GM12874 (cell line): Measurements from ENCODE around the gene EVA1B.

Experiments
- TF ChIP-seq, protein P1 (sequence below): IDR thresholded peaks from 2 replicates; pipeline ENCODE4 v1.5.1; 2011; ENCODE audit warnings: low read depth, mild to moderate bottlenecking, control low read depth, low read length, moderate library complexity; ENCODE audit not compliant: insufficient read depth

EVA1B gene

DNA sequence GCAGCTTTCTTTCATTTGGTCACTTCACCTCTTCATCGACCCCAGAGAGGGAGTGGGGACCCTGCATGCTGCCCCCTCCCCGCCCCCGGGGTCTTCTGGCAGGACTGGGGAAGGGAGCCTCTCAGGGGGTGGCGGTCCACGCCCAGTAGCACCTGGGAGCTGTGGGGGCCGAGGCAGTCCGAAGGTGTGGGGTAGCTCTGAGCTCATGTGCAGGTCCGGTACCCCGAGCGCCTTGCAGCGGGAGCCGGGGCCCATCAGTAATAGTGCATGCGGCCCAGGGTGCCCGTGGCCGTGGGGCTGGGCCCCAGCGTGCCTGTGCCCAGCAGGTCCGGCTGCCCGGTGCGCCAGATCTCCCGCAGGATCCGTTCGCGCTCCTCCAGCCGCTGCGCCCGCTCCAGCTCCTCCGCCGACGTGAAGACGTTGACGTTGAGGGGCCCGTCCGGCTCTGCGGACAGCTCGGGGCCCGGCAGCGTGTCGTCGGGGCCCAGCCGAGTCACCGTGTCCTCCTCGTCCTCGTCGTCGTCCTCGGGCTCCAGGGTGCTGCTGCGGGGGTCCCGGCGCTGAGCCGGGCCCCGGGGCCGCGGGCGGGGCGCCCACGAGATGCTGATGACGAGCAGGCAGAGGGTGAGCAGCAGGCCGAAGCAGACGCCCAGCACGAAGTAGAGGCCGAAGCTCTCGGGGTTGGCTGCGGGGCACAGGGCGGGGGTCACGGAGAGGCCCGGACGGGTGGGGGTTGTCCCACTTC is 1.2 kb downstream of the EVA1B start:
- TF ChIP-seq, protein P1, sequence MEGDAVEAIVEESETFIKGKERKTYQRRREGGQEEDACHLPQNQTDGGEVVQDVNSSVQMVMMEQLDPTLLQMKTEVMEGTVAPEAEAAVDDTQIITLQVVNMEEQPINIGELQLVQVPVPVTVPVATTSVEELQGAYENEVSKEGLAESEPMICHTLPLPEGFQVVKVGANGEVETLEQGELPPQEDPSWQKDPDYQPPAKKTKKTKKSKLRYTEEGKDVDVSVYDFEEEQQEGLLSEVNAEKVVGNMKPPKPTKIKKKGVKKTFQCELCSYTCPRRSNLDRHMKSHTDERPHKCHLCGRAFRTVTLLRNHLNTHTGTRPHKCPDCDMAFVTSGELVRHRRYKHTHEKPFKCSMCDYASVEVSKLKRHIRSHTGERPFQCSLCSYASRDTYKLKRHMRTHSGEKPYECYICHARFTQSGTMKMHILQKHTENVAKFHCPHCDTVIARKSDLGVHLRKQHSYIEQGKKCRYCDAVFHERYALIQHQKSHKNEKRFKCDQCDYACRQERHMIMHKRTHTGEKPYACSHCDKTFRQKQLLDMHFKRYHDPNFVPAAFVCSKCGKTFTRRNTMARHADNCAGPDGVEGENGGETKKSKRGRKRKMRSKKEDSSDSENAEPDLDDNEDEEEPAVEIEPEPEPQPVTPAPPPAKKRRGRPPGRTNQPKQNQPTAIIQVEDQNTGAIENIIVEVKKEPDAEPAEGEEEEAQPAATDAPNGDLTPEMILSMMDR, result no peak

DNA sequence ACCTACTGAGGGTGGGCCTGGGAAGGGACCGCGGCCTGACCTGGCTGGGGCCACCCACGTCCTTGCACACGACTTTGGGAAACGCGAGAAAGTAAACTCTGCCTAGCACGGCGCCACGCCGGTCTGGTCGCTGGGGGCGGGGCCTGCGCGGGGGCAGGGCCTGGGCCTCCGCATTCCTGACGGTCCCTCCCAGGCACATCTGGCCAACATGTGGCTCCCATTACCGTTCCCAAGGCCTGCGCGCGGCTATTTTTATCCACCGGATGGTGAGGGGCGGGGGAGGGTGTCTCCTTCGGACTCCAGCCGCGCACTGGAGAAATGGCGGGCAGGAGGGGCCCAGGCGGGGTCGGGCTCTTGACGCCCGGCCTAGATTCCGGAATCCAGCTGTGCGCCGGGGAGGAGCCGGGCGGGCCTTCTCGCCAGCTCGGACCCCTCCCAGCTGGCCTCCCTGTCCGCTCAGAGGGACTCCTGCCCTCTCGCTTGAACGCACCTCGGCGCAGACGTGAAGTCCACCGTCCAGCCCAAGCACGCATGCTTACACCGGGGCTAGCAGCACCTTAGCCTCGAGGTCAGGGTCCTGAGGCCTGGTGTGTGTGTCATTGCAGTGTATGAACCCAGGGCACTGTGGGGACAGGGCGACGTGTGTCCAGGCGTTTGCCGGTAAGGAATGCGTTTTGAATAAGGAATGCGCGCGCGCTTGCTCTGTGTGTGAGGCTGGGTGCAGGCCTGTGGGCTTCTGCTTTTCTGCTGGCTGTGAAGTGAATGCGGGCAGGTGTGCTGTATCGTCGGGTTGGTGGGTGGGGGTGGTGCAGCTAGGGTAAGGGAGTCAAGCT is 2.1 kb downstream of the EVA1B start:
- TF ChIP-seq, protein P1, result no peak

DNA sequence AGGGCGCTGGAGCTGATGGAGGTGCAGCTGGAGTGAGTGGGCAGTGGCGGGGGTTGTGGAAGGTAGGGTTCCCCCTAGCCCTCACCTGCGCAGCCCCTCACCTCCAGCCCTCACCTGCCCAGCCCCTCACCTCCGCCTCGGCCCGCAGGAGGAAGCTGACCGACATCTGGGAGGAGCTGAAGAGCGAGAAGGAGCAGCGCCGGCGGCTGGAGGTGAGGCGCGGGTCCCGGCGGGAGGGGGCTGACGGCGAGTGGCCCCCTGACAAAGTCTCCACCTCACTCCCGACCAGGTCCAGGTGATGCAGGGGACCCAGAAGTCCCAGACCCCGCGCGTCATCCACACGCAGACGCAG is 2.7 kb downstream of the EVA1B start:
- TF ChIP-seq, protein P1, result no peak

DNA sequence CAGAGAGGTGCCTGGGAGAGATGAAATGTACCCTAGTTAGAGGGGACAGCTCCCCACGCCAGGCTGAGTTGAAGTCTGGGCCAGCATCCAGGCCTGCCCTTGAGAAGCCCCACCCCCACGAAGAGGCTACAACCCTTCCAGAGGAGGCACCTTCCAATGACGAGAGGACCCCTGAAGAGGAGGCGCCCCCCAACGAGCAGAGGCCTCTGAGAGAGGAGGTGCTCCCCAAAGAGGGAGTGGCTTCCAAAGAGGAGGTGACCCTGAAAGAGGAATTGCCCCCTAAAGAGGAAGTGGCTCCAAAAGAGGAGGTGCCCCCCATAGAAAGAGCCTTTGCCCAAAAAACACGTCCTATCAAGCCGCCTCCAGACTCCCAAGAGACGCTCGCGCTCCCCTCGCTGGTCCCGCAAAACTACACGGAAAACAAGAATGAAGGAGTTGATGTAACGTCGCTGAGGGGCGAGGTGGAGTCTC is 3.1 kb downstream of the EVA1B start:
- TF ChIP-seq, protein P1, result no peak

DNA sequence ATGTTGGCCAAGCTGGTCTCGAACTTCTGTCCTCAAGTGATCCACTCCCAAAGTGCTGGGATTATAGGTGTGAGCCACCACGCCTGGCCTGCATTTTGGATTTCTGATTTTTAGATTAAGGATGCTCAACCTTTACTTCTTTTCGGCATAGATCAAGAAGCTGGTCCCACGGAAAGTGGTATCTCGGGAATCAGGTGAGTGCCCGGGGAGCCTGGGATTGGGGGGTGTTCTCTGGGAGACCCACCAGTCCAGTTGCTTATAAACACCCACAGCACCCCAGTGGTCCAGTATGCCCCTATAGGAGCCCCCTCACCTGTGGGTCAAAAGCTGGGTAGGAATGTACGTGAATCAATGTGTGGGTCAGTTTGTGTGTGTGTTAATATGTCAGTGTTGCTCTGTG is 14.0 kb downstream of the EVA1B start:
- TF ChIP-seq, protein P1, result no peak

DNA sequence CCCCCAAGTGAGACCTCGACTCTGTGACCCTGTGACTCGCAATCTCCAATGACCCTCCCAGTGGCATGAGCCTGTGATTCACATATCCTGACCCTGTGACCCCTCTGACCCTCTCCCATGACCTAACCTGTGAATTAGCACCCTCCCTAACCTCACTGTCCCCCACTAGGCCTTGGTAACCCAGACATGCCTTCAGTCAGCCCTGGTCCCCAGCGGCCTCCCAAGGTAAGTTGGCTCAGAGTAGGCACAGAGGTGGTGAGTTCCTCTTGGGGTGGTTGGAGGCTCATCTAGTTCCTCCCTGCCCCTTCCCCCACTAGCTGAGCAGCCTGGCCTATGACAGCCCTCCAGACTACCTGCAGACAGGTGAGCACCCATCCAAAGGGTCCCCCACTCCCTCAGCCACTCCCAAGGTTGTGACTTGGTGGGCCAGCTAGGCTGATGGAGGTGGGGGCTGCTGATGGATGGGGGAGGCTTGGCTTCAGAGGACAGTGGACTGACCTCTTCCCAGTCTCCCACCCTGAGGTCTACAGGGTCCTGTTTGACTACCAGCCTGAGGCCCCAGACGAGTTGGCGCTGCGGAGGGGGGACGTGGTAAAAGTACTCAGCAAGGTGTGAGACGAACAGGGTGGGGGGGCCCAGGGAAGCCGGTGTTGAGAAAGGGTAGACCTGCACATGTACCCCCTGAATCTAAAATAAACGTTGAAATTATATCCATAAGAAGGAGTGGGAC is 15.7 kb downstream of the EVA1B start:
- TF ChIP-seq, protein P1, result no peak

DNA sequence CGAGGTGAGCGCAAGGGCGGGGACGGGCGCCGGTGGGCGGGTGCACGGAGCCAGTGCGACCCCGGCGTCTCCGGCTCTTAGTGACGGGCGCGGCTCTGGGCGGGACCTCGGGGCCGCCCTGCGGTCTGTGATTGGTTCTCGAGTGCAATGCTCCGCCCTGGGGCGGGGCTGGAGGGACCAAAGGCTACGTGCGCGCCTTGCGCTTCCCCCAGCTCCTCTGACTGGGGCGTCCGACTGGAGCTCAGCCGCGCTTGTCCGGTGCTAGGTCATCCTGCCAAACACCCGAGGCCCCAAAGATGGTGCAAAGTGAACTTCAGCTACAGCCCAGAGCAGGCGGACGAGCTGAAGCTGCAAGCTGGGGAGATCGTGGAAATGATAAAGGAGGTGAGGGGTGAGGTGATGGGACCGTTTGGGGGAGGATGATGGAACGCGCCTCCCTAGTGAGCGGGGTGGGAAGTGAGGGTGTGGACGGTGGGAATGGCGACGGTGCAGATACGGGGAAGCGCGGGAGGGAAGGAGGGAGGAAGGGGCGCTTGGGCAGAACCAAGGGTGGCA is 16.5 kb downstream of the EVA1B start:
- TF ChIP-seq, protein P1, result no peak
